ENCODE data around the gene PARD6B. TPM values are rescaled to one million over a fixed set of nuclear protein-coding genes. Genes with fewer than 3 reads are reported as not detected.

Gene PARD6B
- total RNA-seq, 3 donors from 2014 or later: 16.8 to 35.1 (median 29.2) TPM

DNA sequence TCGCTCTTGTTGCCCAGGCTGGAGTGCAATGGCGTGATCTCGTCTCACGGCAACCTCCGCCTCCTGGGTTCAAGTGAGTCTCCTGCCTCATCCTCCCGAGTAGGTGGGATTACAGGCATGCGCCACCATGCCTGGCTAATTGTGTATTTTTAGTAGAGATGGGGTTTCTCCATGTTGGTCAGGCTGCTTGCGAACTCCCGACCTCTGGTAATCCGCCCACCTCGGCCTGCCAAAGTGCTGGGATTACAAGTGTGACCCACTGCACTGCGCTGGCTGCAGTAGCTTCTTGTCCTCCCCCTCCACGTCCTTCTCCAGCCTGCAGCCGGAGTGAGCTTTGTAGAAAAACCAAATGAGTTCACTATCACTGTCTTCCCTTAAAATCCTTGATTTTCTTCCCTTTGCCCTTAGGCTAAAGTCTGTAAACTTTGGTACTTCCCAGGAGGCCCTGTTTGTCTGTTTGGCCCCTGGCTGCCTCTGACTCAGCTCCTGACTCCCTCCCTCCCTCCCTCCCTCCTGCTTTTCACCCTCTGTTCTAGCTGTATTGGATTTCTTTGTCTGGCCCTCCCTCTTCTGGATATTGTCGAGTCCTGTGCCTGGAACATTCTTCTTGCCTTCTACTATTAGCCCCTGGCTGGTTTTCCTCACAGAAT, 12.9 kb downstream of the PARD6B start:
- Histone ChIP-seq H3K4me1 (ENCODE audit: low read depth) (peaks cover 44% of the 10 kb centered on the region), H3K4me3 (no peak overlapping the region), H3K36me3 (ENCODE audit: low read depth) (no peaks in the 10 kb centered on the region), H3K9me3 (no peaks in the 10 kb centered on the region)
- peak; percentile 53 to 66 (median 63) for DNase-seq
- TF ChIP-seq, protein P1, sequence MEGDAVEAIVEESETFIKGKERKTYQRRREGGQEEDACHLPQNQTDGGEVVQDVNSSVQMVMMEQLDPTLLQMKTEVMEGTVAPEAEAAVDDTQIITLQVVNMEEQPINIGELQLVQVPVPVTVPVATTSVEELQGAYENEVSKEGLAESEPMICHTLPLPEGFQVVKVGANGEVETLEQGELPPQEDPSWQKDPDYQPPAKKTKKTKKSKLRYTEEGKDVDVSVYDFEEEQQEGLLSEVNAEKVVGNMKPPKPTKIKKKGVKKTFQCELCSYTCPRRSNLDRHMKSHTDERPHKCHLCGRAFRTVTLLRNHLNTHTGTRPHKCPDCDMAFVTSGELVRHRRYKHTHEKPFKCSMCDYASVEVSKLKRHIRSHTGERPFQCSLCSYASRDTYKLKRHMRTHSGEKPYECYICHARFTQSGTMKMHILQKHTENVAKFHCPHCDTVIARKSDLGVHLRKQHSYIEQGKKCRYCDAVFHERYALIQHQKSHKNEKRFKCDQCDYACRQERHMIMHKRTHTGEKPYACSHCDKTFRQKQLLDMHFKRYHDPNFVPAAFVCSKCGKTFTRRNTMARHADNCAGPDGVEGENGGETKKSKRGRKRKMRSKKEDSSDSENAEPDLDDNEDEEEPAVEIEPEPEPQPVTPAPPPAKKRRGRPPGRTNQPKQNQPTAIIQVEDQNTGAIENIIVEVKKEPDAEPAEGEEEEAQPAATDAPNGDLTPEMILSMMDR (IDR thresholded peaks at IDR 0.05): no peak
- ATAC-seq: peak; percentile 80
- intact Hi-C loops (cut with DNase I, micrococcal nuclease): loop anchor here in 1 of 2 donors (10.0 kb wide), 1 partner anchor 119 kb away; no protein-coding TSS in a partner anchor

DNA sequence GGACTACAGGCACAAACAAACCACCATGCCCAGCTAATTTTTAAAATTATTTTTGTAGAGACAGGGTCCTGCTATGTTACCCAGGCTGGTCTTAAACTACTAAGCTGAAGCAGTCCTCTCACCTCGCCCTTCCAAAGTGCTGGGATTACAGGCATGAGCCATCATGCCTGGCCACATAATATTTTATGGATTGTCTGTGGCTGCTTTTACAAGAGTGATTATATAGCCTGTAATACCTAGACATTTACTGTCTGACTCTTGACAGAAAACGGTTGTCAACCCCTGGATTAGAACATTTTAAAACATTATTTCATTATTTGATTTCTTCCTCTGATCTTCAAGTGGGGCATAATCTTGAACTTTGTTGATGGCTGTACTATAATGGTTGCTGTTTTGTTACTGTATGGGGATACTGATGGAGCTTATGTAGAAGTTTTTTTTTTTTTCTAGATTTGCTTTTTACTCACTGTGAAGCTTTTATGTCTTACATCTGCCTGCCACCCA, 14.3 kb downstream of the PARD6B start:
- peak; percentile 75 for ATAC-seq
- peak in 1 of 3 donors; percentile 53 for DNase-seq

DNA sequence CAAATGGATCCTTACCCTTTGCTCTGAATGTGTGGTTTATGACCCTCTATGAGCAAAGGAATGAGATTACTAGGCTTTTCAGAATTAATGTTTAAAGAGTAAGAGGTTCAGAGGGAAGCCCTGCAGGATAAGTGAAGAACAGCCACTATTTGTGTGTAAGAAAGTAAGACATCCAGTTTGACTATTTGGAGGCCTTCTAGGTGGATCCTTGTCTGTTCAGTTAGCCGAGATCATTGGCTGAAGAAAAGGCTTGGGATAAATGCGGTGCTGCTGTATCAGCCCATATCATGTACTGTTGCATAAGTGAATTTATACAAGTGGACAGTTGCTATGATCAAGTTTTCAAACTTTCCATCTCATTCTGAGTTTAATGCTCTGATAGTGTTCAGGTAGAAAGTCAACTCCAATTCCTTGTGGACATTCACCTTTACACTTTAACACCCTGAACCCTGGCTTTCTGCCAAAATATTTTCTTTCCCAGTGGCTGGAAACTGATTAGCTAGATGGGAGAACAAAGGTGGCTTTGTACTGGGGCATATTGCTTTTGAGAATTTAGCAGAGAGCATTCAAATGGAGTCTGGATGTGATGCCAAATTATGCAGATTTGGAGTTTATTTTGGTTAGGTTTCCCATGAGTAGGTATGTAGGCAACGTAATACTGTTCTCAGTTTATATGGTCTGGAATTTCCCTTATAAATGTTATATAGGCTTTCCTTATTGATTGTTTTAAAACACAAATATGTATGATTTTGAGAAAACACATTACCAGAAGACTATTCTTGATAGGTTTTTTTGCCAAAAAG, 15.0 kb downstream of the PARD6B start:
- TF ChIP-seq, protein P1 (IDR thresholded peaks at IDR 0.05): no peak
- H3K4me3 ChIP-seq: no peak overlapping the region
- H3K36me3 ChIP-seq (ENCODE audit: low read depth): no peaks in the 10 kb centered on the region
- H3K4me1 ChIP-seq (ENCODE audit: low read depth): peaks cover 44% of the 10 kb centered on the region
- ATAC-seq (peak; percentile 73), DNase-seq (peak in 1 of 3 donors; percentile 71)
- no peaks in the 10 kb centered on the region for H3K9me3 ChIP-seq
- intact Hi-C loops (cut with DNase I, micrococcal nuclease): loop anchor here in 1 of 2 donors (10.0 kb wide), 1 partner anchor 122 kb away; no protein-coding TSS in a partner anchor

More for the DNA sequence above, 14.3 kb downstream of the PARD6B start:
- no peaks in the 10 kb centered on the region for H3K9me3 ChIP-seq
- no peaks in the 10 kb centered on the region for H3K36me3 ChIP-seq (ENCODE audit: low read depth)
- no peak overlapping the region for H3K4me3 ChIP-seq
- intact Hi-C loops (cut with DNase I, micrococcal nuclease): loop anchor here in 1 of 2 donors (10.0 kb wide), 1 partner anchor 121 kb away; no protein-coding TSS in a partner anchor
- H3K4me1 ChIP-seq (ENCODE audit: low read depth): peaks cover 44% of the 10 kb centered on the region
- TF ChIP-seq, protein P1 (IDR thresholded peaks at IDR 0.05): no peak

DNA sequence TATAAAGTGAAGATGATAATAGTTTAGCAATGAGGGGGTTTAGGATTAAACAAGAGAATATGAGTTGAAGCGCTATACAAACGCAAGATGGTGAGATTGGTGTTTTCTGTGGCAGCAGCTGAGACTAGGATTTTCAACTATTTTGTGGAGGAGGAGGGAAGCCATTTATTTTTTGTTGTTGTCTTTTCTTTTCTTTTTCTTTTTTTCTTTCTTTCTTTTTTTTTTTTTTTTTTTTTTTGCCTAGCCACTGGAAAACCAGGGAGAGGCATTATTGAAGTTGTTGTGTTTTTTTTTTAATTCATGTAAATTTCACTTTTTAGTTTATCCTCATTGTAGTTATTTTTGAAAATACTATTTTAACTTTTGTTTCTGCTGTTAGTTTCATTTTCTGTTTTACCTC, 15.9 kb downstream of the PARD6B start:
- DNase-seq (no peak), ATAC-seq (no peak)
- TF ChIP-seq, protein P1 (IDR thresholded peaks at IDR 0.05): no peak
- H3K4me1 ChIP-seq (ENCODE audit: low read depth): peaks cover 38% of the 10 kb centered on the region
- H3K36me3 ChIP-seq (ENCODE audit: low read depth): no peaks in the 10 kb centered on the region
- no peaks in the 10 kb centered on the region for H3K9me3 ChIP-seq
- intact Hi-C loops (cut with DNase I, micrococcal nuclease): loop anchor here in 1 of 2 donors (10.0 kb wide), 1 partner anchor 122 kb away; no protein-coding TSS in a partner anchor
- no peak overlapping the region for H3K4me3 ChIP-seq

DNA sequence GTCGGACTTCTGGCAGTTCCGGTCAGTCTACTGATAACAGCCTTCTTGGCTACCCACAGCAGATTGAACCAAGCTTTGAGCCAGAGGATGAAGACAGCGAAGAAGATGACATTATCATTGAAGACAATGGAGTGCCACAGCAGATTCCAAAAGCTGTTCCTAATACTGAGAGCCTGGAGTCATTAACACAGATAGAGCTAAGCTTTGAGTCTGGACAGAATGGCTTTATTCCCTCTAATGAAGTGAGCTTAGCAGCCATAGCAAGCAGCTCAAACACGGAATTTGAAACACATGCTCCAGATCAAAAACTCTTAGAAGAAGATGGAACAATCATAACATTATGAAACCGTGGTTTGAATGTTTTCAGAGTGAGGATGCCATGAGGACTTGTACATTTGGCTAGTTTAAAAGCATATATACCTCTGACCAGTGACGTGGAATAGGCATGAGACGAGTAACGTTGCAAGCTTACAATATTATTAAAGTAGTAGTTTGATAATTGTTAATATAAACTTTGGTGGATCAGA, 18.8 kb downstream of the PARD6B start:
- no peak for DNase-seq
- Histone ChIP-seq H3K36me3 (ENCODE audit: low read depth) (no peaks in the 10 kb centered on the region), H3K4me3 (no peak overlapping the region), H3K9me3 (no peaks in the 10 kb centered on the region), H3K4me1 (ENCODE audit: low read depth) (peaks cover 20% of the 10 kb centered on the region)
- no peak for ATAC-seq
- intact Hi-C loops (cut with DNase I, micrococcal nuclease): no loop called here
- TF ChIP-seq, protein P1 (IDR thresholded peaks at IDR 0.05): no peak
